Keratinocyte (primary cell): ENCODE data around the gene NPSR1. TPM values are rescaled to one million over a fixed set of nuclear protein-coding genes. Genes with fewer than 3 reads are reported as not detected.

Experiments used
- DNase-seq: peaks from one replicate; pipeline ENCODE4 v3.0.0-alpha.2; 2011; ENCODE audit warnings: low read depth, missing footprints, low spot score
- FAIRE-seq: peaks from 2 replicates; lab custom pipeline; 2011; peaks lifted over from hg19 to GRCh38; lab: Jason Lieb, UNC
- H2AFZ ChIP-seq: 2 replicates; pipeline ENCODE4 v1.6.0; 2012; ENCODE audit warnings: low read length, control low read depth, inconsistent platforms; ENCODE audit not compliant: control insufficient read depth
- H3K27ac ChIP-seq: 2 replicates; pipeline ENCODE4 v1.5.1; 2011; ENCODE audit warnings: low read length; ENCODE audit not compliant: control insufficient read depth, insufficient read depth
- H3K27me3 ChIP-seq: 3 replicates; pipeline ENCODE4 v1.6.0; 2011; ENCODE audit warnings: low read length; ENCODE audit not compliant: control insufficient read depth, insufficient read depth; ENCODE audit errors: extremely low read depth
- H3K36me3 ChIP-seq, 2 experiments: 2 replicates in 1 of 2; 3 replicates in 1 of 2; pipeline ENCODE4 v1.5.1; 2011; ENCODE audit warnings: low read length in 2 of 2, mild to moderate bottlenecking in 1 of 2; ENCODE audit not compliant: control insufficient read depth in 2 of 2, insufficient read depth in 2 of 2; ENCODE audit errors: extremely low read depth in 1 of 2
- H3K4me1 ChIP-seq: 3 replicates; pipeline ENCODE4 v1.5.1; 2011; ENCODE audit warnings: low read length; ENCODE audit not compliant: control insufficient read depth, insufficient read depth; ENCODE audit errors: extremely low read depth
- H3K4me2 ChIP-seq: 3 replicates; pipeline ENCODE4 v1.6.0; 2011; ENCODE audit warnings: low read depth, low read length; ENCODE audit not compliant: control insufficient read depth, insufficient read depth; ENCODE audit errors: extremely low read depth
- H3K4me3 ChIP-seq, 3 experiments: fragments of 200-600 bp in 1 of 3; sonication (generic) in 1 of 3; 2 replicates in 2 of 3; 3 replicates in 1 of 3; pipeline ENCODE4 v1.5.1; 2011 to 2016; ENCODE audit warnings: low read length in 3 of 3, mild to moderate bottlenecking in 3 of 3, control low read depth in 2 of 3, inconsistent platforms in 1 of 3, low read depth in 1 of 3, mixed read lengths in 1 of 3, mixed run types in 1 of 3, moderate library complexity in 1 of 3; ENCODE audit not compliant: control insufficient read depth in 2 of 3, insufficient read depth in 2 of 3; ENCODE audit errors: extremely low read depth in 1 of 3
- H3K79me2 ChIP-seq: 2 replicates; pipeline ENCODE4 v1.6.0; 2012; ENCODE audit warnings: low read length; ENCODE audit not compliant: control insufficient read depth, insufficient read depth
- H3K9ac ChIP-seq: 3 replicates; pipeline ENCODE4 v1.6.0; 2011; ENCODE audit warnings: low read length; ENCODE audit not compliant: control insufficient read depth, insufficient read depth; ENCODE audit errors: extremely low read depth
- H3K9me1 ChIP-seq: 3 replicates; pipeline ENCODE4 v1.6.0; 2011; ENCODE audit warnings: low read length; ENCODE audit not compliant: control insufficient read depth, insufficient read depth; ENCODE audit errors: extremely low read depth
- H3K9me3 ChIP-seq: 2 replicates; pipeline ENCODE4 v1.5.1; 2012; ENCODE audit warnings: low read depth, low read length; ENCODE audit not compliant: control insufficient read depth
- H4K20me1 ChIP-seq: 3 replicates; pipeline ENCODE4 v1.6.0; 2011; ENCODE audit warnings: low read length; ENCODE audit not compliant: control insufficient read depth, insufficient read depth; ENCODE audit errors: extremely low read depth
- EZH2 ChIP-seq: IDR thresholded peaks from one replicate; pipeline ENCODE4 v1.6.1; 2012; ENCODE audit warnings: inconsistent platforms, mild to moderate bottlenecking, low read length, moderate library complexity
- dilution Hi-C: fragments of 300-500 bp; cut with MboI; formaldehyde crosslinking; loops from one replicate; pipeline ENCODE4 v1.7.0; 2020; ENCODE audit warnings: low sequenced_read_pairs; ENCODE audit not compliant: extremely low pct_ligation_motif_present
- polyA plus RNA-seq, 5 experiments: library from polyadenylated mRNA; depleted of rRNA in 3 of 5; stranded (reverse) in 3 of 5; stranded (forward) in 1 of 5; unstranded in 1 of 5; fragments of >200 nt; gene quantifications; 1 replicate in 1 of 5; 2 replicates in 3 of 5; 3 replicates in 1 of 5; pipeline versions ENCODE4 v1.2.1 to v1.2.3, GENCODE V29; 2011 to 2012; ENCODE audit warnings: missing spikeins in 2 of 5, low read depth in 1 of 5, low replicate concordance in 1 of 5
- TF ChIP-seq, protein P1 (sequence below), 3 experiments: IDR thresholded peaks in 1 of 3; conservative IDR thresholded peaks in 1 of 3; optimal IDR thresholded peaks in 1 of 3; 2 replicates in 2 of 3; 3 replicates in 1 of 3; pipeline versions ENCODE3 to v1.5.1; 2011; ENCODE audit warnings: low read length in 3 of 3, mild to moderate bottlenecking in 3 of 3, moderate library complexity in 2 of 3, control low read depth in 1 of 3, inconsistent platforms in 1 of 3; ENCODE audit not compliant: insufficient read depth in 2 of 3; ENCODE audit errors: extremely low read depth in 1 of 3

The NPSR1 gene
- polyA plus RNA-seq, 1 donor (not counting 4 experiments of a cell fraction or from before 2014, with no cell fraction given) = not detected

DNA sequence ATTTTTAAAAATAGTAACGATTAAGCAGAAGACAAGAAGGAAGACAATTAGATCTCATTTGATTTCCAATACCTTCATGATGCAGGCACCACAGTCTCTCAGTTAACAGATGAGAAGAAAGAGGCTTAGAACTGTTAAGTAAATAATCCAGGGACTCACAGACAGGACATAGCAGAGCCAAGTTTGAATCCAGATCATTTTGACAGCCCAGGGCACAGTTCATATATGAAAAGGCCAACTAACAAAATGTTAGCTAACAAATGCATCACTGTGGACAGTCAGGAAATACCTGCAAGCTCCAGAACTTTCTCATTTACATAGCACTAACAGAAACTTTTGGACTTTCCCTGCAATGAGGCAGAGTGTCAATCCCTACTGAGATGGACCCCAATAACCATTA is 4.2 kb upstream of the NPSR1 start:
- dilution Hi-C loops = no loop called here
- Histone ChIP-seq H3K4me1 (no peaks in the 10 kb centered on the region), H3K4me2 (no peak overlapping the region), H3K4me3 (no peak overlapping the region), H3K79me2 (no peaks in the 10 kb centered on the region), H3K27me3 (no peaks in the 10 kb centered on the region), H3K27ac (no peak overlapping the region), H3K9me3 (no peaks in the 10 kb centered on the region), H4K20me1 (no peaks in the 10 kb centered on the region), H3K9me1 (no peaks in the 10 kb centered on the region), H3K9ac (no peak overlapping the region), H3K36me3 (no peaks in the 10 kb centered on the region), H2AFZ (no peak overlapping the region)
- FAIRE-seq = no peak
- no peak for DNase-seq
- TF ChIP-seq, protein P1, sequence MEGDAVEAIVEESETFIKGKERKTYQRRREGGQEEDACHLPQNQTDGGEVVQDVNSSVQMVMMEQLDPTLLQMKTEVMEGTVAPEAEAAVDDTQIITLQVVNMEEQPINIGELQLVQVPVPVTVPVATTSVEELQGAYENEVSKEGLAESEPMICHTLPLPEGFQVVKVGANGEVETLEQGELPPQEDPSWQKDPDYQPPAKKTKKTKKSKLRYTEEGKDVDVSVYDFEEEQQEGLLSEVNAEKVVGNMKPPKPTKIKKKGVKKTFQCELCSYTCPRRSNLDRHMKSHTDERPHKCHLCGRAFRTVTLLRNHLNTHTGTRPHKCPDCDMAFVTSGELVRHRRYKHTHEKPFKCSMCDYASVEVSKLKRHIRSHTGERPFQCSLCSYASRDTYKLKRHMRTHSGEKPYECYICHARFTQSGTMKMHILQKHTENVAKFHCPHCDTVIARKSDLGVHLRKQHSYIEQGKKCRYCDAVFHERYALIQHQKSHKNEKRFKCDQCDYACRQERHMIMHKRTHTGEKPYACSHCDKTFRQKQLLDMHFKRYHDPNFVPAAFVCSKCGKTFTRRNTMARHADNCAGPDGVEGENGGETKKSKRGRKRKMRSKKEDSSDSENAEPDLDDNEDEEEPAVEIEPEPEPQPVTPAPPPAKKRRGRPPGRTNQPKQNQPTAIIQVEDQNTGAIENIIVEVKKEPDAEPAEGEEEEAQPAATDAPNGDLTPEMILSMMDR (optimal IDR thresholded peaks at IDR 0.05 in 1 of 3, IDR thresholded peaks at IDR 0.05 in 1 of 3, conservative IDR thresholded peaks at IDR 0.05 in 1 of 3; ENCODE audit: extremely low read depth in 1 of 3, insufficient read depth in 2 of 3, low read length in 3 of 3) = no peak
- TF ChIP-seq EZH2 = no peak

DNA sequence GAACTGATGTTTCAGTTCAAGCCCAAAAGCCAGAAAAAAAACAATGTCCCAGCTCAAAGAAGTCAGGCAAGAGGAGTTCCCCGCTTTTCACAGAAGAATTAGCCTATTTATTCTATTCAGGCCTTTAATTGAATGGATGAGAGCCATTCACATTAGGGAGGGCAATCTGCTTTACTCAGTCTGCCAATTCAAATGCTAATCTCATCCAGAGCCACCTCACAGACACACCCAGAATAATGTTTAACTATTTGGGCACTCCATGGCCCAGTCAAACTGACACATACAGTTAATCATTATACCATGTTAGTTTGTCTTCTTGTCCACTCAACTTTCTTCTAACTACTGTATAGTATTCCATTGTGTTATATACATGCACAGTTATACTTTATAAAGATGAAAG is 2.6 kb upstream of the NPSR1 start:
- no peaks in the 10 kb centered on the region for H3K27me3 ChIP-seq
- H3K79me2 ChIP-seq = no peaks in the 10 kb centered on the region
- H2AFZ ChIP-seq = no peak overlapping the region
- FAIRE-seq = no peak
- no peaks in the 10 kb centered on the region for H3K9me1 ChIP-seq
- dilution Hi-C loops = no loop called here
- H3K36me3 ChIP-seq = no peaks in the 10 kb centered on the region
- H3K4me1 ChIP-seq = no peaks in the 10 kb centered on the region
- no peaks in the 10 kb centered on the region for H3K9me3 ChIP-seq
- H4K20me1 ChIP-seq = no peaks in the 10 kb centered on the region
- no peak overlapping the region for H3K27ac ChIP-seq
- no peak for TF ChIP-seq EZH2
- TF ChIP-seq, protein P1 (optimal IDR thresholded peaks at IDR 0.05 in 1 of 3, IDR thresholded peaks at IDR 0.05 in 1 of 3, conservative IDR thresholded peaks at IDR 0.05 in 1 of 3; ENCODE audit: extremely low read depth in 1 of 3, insufficient read depth in 2 of 3, low read length in 3 of 3) = no peak
- DNase-seq = no peak
- H3K4me2 ChIP-seq = no peak overlapping the region
- no peak overlapping the region for H3K9ac ChIP-seq
- H3K4me3 ChIP-seq = no peak overlapping the region
